NB4 (cell line): ENCODE measurements around the gene SIRPB2.

Source experiments
- DNase-seq: peaks from one replicate; pipeline ENCODE4 v3.0.0; 2010; ENCODE audit warnings: low read depth
- H3K4me3 ChIP-seq: one replicate; pipeline ENCODE4 v1.5.1; 2011; ENCODE audit warnings: mild to moderate bottlenecking, low read depth, low read length, moderate library complexity
- MYC ChIP-seq: IDR thresholded peaks from 2 replicates; pipeline ENCODE4 v1.6.1; 2011; ENCODE audit warnings: low read depth, low read length
- POLR2A ChIP-seq: IDR thresholded peaks from 2 replicates; pipeline ENCODE4 v1.6.1; 2011; ENCODE audit warnings: mild to moderate bottlenecking; ENCODE audit not compliant: insufficient read length; ENCODE audit errors: extremely low read depth
- TF ChIP-seq, protein P1 (sequence below): IDR thresholded peaks from 2 replicates; pipeline ENCODE4 v1.6.1; 2011; ENCODE audit warnings: low read depth, low read length
- TF ChIP-seq, protein P2 (sequence below): IDR thresholded peaks from one replicate; pipeline ENCODE4 v1.5.1; 2012; ENCODE audit warnings: low read depth, low read length

SIRPB2 gene

DNA sequence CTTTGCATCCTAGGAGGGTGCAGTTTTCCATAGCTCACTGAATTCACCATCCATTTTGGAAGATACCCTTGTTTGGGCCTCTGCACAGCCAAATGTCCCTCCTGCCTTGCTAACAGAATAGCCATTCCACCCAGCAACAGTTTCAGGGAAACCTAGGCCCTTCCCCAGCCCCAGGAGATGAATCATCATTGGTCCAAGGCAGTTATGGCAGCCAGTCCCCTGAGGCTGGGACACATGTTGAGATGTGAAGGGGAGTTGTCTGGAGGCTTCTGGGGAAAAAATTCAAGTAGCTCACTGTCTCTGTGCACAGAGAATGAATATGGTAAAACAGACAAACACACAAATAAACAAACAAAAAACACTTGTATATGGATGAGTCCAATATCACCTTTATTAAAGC lies 17.4 kb upstream of the SIRPB2 start:
- TF ChIP-seq, protein P1, sequence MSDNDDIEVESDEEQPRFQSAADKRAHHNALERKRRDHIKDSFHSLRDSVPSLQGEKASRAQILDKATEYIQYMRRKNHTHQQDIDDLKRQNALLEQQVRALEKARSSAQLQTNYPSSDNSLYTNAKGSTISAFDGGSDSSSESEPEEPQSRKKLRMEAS, result no peak
- TF ChIP-seq, protein P2, sequence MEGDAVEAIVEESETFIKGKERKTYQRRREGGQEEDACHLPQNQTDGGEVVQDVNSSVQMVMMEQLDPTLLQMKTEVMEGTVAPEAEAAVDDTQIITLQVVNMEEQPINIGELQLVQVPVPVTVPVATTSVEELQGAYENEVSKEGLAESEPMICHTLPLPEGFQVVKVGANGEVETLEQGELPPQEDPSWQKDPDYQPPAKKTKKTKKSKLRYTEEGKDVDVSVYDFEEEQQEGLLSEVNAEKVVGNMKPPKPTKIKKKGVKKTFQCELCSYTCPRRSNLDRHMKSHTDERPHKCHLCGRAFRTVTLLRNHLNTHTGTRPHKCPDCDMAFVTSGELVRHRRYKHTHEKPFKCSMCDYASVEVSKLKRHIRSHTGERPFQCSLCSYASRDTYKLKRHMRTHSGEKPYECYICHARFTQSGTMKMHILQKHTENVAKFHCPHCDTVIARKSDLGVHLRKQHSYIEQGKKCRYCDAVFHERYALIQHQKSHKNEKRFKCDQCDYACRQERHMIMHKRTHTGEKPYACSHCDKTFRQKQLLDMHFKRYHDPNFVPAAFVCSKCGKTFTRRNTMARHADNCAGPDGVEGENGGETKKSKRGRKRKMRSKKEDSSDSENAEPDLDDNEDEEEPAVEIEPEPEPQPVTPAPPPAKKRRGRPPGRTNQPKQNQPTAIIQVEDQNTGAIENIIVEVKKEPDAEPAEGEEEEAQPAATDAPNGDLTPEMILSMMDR, result no peak
- TF ChIP-seq MYC (no peak), POLR2A (no peak)
- no peak overlapping the region for H3K4me3 ChIP-seq
- DNase-seq, result peak; percentile 52

DNA sequence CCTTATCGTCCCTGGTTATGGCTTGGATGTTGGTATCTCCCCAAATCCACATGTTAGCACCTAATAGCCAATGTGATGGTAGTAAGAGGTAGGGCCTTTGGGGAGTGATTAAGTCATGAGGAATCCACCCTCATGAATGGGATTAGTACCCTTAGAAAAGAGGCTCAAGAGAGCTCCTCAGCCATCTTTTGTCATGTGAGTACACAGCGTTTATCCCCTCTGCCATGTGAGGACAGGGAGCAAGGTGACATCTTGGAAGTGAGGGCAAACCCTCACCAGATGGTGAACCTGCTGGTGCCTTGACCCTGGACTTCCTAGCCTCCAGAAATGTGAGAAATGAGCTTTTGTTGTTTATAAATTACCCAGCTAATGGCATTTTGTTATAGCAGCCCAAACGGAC lies 16.1 kb upstream of the SIRPB2 start:
- no peak overlapping the region for H3K4me3 ChIP-seq
- TF ChIP-seq MYC, result no peak
- TF ChIP-seq, protein P2, result no peak
- TF ChIP-seq POLR2A, result no peak
- TF ChIP-seq, protein P1, result no peak
- no peak for DNase-seq

DNA sequence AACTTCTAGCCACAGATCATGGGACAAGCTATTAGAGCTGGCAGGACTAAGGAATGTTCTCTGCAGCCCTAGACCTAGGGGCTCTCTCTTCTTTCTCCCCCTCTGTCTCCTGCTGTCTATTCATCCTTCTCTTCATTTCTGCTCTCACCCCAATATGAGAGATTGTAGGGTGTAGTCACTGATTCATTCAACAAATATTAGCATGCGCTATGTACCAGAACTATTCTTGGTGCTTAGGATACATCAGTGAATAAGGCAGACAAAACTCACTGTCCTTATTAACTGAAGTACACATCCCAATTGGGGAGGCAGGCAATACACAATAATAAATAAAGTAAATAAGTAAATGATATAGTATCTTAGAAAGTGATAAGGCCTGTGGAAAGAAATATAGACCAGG lies 14.7 kb upstream of the SIRPB2 start:
- no peak for DNase-seq
- TF ChIP-seq POLR2A (no peak), MYC (no peak)
- TF ChIP-seq, protein P1, result no peak
- TF ChIP-seq, protein P2, result no peak
- no peak overlapping the region for H3K4me3 ChIP-seq

DNA sequence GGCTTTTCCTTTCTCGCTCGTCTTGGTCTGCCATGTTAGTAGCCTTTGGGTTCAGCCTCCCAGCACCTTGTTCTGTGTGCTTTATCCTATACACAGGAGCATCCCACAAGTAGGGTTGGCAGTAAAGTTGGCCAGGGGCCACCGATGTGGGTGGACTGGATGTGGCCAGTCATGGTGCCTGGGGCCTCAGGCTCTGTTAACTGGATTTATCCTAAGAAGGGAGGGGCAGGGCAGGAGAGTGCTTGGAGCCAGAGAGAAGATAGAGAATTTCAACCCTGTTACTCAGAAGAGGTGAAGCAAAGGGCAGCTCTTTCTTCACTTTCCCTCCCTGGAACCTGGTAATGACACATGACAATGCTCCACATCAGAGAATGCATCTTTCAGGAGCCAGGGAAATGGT lies 14.1 kb upstream of the SIRPB2 start:
- DNase-seq, result no peak
- no peak overlapping the region for H3K4me3 ChIP-seq
- TF ChIP-seq, protein P1, result no peak
- TF ChIP-seq POLR2A (no peak), MYC (no peak)
- TF ChIP-seq, protein P2, result no peak

DNA sequence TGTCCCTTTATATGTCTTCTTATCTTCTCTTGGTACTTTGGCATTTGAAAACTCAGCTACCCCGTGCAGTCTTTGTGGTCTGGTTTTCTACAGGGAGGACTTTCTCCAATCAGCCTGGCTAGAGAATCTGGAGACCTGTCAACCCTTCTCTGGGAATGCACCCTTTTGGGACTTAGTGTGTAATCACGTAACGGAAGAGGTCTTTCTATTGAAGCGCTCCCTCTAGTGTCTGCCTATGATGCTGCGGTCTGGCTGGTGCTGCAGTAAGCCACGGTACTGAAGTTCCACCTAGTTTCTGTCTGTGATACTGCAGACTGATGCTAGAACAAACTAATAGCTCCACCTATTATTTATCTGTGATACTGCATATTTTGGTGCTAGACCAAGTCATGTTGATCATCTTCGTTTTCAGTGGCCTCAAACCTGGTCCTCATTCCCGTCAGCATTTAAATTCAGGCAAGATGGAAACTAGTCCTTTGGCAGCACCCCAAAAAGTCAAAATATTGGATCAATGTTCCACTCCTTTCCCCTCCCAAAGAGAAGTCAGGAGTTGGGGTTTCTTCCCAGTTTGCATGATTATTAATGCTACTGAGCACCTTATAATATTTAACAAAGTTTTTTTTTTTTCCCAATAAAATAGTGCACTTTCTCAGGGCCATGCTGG lies 12.5 kb upstream of the SIRPB2 start:
- TF ChIP-seq POLR2A (no peak), MYC (peak; percentile 17)
- TF ChIP-seq, protein P2, result peak; percentile 99
- TF ChIP-seq, protein P1, result no peak; the same call in 1 of the 2 replicates
- peak; percentile 94 for DNase-seq
- H3K4me3 ChIP-seq, result no peak overlapping the region
